Heart left ventricle (tissue), 13 donors: ENCODE measurements around the gene PLIN5.

ENCODE experiments used
- POLR2A ChIP-seq, 2 donors: fragments of 450-650 bp; IDR thresholded peaks; one replicate each; pipeline ENCODE4 v1.6.1; 2017; ENCODE audit warnings: antibody characterized with exemption in 2 of 2, mild to moderate bottlenecking in 2 of 2, moderate library complexity in 2 of 2
- TF ChIP-seq, protein P1 (sequence below), 12 donors: fragments of 200-600 bp; sonication (generic) in 4 of 12; IDR thresholded peaks; one replicate each; pipeline versions ENCODE4 v1.5.0 to v1.8.0; 2018 to 2022; ENCODE audit warnings: antibody characterized with exemption in 12 of 12, mild to moderate bottlenecking in 5 of 12
- donor health status: ischemic (EF 13 %, LVEDD 7.1; RV severe dilation, severe dysfunction).
- donor health status: DM: no; HTN: yes; CAD: no.
- donor health status: DM: no; HTN: no; CAD: no.
- donor health status: ischemic (EF 25% LVEDD 6.9; RV normal size, moderate dysfunction).
- donor health status: ischemic (EF 25% LVEDD 5.7; RV mildly dilated, moderate dysfunction).
- donor health status: ischemic (EF 35%, LVEDD 5.7; RV mildly dilated, moderate dysfunction).
- donor health status: nonischemic (EF 11% LVEDD 7.7; RV severe dilation, severe dysfunction).
- donor health status: DM: yes; HTN: yes; CAD: no.
- donor health status: PGD.
- donor health status: ischemic (EF 29% LVEDD 5.4; RV normal size, mild dysfunction).
- donor health status: nonischemic (EF 23%, LVEDD 6.1; RV moderate dilation, normal function).

DNA sequence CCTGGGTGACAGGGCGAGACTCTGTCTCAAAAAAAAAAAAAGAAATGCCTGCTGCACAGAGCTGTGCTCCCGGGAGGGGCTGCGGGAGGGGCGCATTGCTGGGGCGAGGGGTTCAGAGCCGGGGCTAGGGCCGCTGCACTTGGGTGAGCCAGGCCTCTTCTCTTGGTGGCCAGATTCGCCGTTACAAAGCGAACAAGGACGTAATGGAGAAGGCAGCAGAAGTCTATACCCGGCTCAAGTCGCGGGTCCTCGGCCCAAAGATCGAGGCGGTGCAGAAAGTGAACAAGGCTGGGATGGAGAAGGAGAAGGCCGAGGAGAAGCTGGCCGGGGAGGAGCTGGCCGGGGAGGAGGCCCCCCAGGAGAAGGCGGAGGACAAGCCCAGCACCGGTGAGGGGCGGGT is 35.7 kb downstream of the PLIN5 start:
- TF ChIP-seq, protein P1, sequence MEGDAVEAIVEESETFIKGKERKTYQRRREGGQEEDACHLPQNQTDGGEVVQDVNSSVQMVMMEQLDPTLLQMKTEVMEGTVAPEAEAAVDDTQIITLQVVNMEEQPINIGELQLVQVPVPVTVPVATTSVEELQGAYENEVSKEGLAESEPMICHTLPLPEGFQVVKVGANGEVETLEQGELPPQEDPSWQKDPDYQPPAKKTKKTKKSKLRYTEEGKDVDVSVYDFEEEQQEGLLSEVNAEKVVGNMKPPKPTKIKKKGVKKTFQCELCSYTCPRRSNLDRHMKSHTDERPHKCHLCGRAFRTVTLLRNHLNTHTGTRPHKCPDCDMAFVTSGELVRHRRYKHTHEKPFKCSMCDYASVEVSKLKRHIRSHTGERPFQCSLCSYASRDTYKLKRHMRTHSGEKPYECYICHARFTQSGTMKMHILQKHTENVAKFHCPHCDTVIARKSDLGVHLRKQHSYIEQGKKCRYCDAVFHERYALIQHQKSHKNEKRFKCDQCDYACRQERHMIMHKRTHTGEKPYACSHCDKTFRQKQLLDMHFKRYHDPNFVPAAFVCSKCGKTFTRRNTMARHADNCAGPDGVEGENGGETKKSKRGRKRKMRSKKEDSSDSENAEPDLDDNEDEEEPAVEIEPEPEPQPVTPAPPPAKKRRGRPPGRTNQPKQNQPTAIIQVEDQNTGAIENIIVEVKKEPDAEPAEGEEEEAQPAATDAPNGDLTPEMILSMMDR (IDR thresholded peaks at IDR 0.05): no peak
- no peak for TF ChIP-seq POLR2A (IDR thresholded peaks at IDR 0.05)
